Mesodermal cell (in vitro differentiated cells): ENCODE data around the gene TCL1B.

ENCODE experiments used
- H3K27ac ChIP-seq: 2 replicates; pipeline ENCODE4 v1.7.0; 2013; ENCODE audit warnings: mild to moderate bottlenecking, low read depth, low read length, moderate library complexity; ENCODE audit not compliant: severe bottlenecking
- H3K36me3 ChIP-seq: 2 replicates; pipeline ENCODE4 v1.7.1; 2013; ENCODE audit warnings: mild to moderate bottlenecking, low read length, moderate library complexity; ENCODE audit not compliant: control insufficient read depth, insufficient read depth
- H3K4me1 ChIP-seq: one replicate; pipeline ENCODE4 v1.7.1; 2013; ENCODE audit warnings: mild to moderate bottlenecking, low read length; ENCODE audit not compliant: insufficient read depth, control insufficient read depth, poor library complexity, severe bottlenecking
- H3K4me3 ChIP-seq: 2 replicates; pipeline ENCODE4 v1.7.0; 2013; ENCODE audit warnings: low read length, control low read depth, mild to moderate bottlenecking; ENCODE audit not compliant: insufficient read depth, poor library complexity, severe bottlenecking; ENCODE audit errors: extremely low read depth
- H3K9me3 ChIP-seq: 2 replicates; pipeline ENCODE4 v1.7.1; 2013; ENCODE audit warnings: mild to moderate bottlenecking, low read length, moderate library complexity; ENCODE audit not compliant: control insufficient read depth
- WGBS, 2 experiments: methylation state at CpG; one replicate each; pipeline ENCODE4 v1.1.5; 2013; ENCODE audit warnings: missing lambda C conversion rate in 2 of 2; ENCODE audit not compliant: insufficient coverage in 2 of 2; 5-methylcytosine and 5-hydroxymethylcytosine counted together

TCL1B gene

GRCh38 chr14:95689441-95689840, 3.2 kb downstream of the TCL1B start:
- no peaks in the 10 kb centered on the region for H3K9me3 ChIP-seq
- no peak overlapping the region for H3K27ac ChIP-seq
- no peaks in the 10 kb centered on the region for H3K36me3 ChIP-seq
- no peaks in the 10 kb centered on the region for H3K4me1 ChIP-seq
- no peak overlapping the region for H3K4me3 ChIP-seq
- 67 to 72% methylated on average over 1 to 2 of the region's 5 CpGs for WGBS, 2 experiments

GRCh38 chr14:95690815-95691214, 4.6 kb downstream of the TCL1B start:
- Histone ChIP-seq H3K27ac (no peak overlapping the region), H3K36me3 (no peaks in the 10 kb centered on the region), H3K4me1 (no peaks in the 10 kb centered on the region), H3K9me3 (no peaks in the 10 kb centered on the region), H3K4me3 (no peak overlapping the region)
- 85 to 87% methylated on average over 7 to 9 of the region's 10 CpGs for WGBS, 2 experiments

- no peaks in the 10 kb centered on the region for H3K4me1 ChIP-seq
- H3K9me3 ChIP-seq = no peaks in the 10 kb centered on the region
- 82 to 92% methylated on average over 10 of the region's 10 CpGs for WGBS, 2 experiments
- no peak overlapping the region for H3K4me3 ChIP-seq
- no peaks in the 10 kb centered on the region for H3K36me3 ChIP-seq
- H3K27ac ChIP-seq = no peak overlapping the region
Measured at GRCh38 chr14:95691591-95691990, 5.4 kb downstream of the TCL1B start.

GRCh38 chr14:95692109-95692508, 5.9 kb downstream of the TCL1B start:
- Histone ChIP-seq H3K4me1 (no peaks in the 10 kb centered on the region), H3K27ac (no peak overlapping the region), H3K36me3 (no peaks in the 10 kb centered on the region), H3K4me3 (no peak overlapping the region), H3K9me3 (no peaks in the 10 kb centered on the region)
- WGBS, 2 experiments = 92 to 100% methylated on average over 3 to 4 of the region's 4 CpGs

- no peaks in the 10 kb centered on the region for H3K9me3 ChIP-seq
- no peak overlapping the region for H3K4me3 ChIP-seq
- H3K27ac ChIP-seq = no peak overlapping the region
- no peaks in the 10 kb centered on the region for H3K4me1 ChIP-seq
- no peaks in the 10 kb centered on the region for H3K36me3 ChIP-seq
- WGBS, 2 experiments = 94 to 100% methylated on average over 2 to 4 of the region's 5 CpGs
Measured at GRCh38 chr14:95695051-95695450, 8.8 kb downstream of the TCL1B start.

- H3K9me3 ChIP-seq = no peaks in the 10 kb centered on the region
- WGBS, 2 experiments = 81 to 93% methylated on average over 5 of the region's 5 CpGs
Measured at GRCh38 chr14:95695913-95696312, 9.7 kb downstream of the TCL1B start.

GRCh38 chr14:95696741-95697140, 10.5 kb downstream of the TCL1B start:
- 77 to 87% methylated on average over 15 of the region's 15 CpGs for WGBS, 2 experiments
- Histone ChIP-seq H3K27ac (no peak overlapping the region), H3K36me3 (no peaks in the 10 kb centered on the region), H3K9me3 (no peaks in the 10 kb centered on the region), H3K4me3 (no peak overlapping the region), H3K4me1 (no peaks in the 10 kb centered on the region)

More at GRCh38 chr14:95695913-95696312, 9.7 kb downstream of the TCL1B start:
- Histone ChIP-seq H3K36me3 (no peaks in the 10 kb centered on the region), H3K4me3 (no peak overlapping the region), H3K27ac (no peak overlapping the region), H3K4me1 (no peaks in the 10 kb centered on the region)

- WGBS, 2 experiments = 79 to 92% methylated on average over 6 to 7 of the region's 7 CpGs
- Histone ChIP-seq H3K27ac (no peak overlapping the region), H3K9me3 (no peaks in the 10 kb centered on the region), H3K36me3 (no peaks in the 10 kb centered on the region), H3K4me1 (no peaks in the 10 kb centered on the region), H3K4me3 (no peak overlapping the region)
Measured at GRCh38 chr14:95697764-95698163, 11.5 kb downstream of the TCL1B start.

GRCh38 chr14:95698287-95698686, 12.1 kb downstream of the TCL1B start:
- H3K27ac ChIP-seq = no peak overlapping the region
- no peak overlapping the region for H3K4me3 ChIP-seq
- no peaks in the 10 kb centered on the region for H3K36me3 ChIP-seq
- no peaks in the 10 kb centered on the region for H3K4me1 ChIP-seq
- no peaks in the 10 kb centered on the region for H3K9me3 ChIP-seq

- Histone ChIP-seq H3K4me3 (no peak overlapping the region), H3K27ac (no peak overlapping the region), H3K4me1 (peaks cover 3% of the 10 kb centered on the region), H3K9me3 (no peaks in the 10 kb centered on the region), H3K36me3 (no peaks in the 10 kb centered on the region)
- 68 to 74% methylated on average over 3 to 4 of the region's 5 CpGs for WGBS, 2 experiments
Measured at GRCh38 chr14:95699412-95699811, 13.2 kb downstream of the TCL1B start.

GRCh38 chr14:95700221-95700976, 14.2 kb downstream of the TCL1B start:
- no peak overlapping the region for H3K4me3 ChIP-seq
- 29% methylated on average over 2 of the region's 5 CpGs; no CpG with 5 or more reads in 1 of the 2 experiments for WGBS, 2 experiments
- peaks cover 3% of the 10 kb centered on the region for H3K4me1 ChIP-seq
- H3K27ac ChIP-seq = no peak overlapping the region
- no peaks in the 10 kb centered on the region for H3K9me3 ChIP-seq
- no peaks in the 10 kb centered on the region for H3K36me3 ChIP-seq
